Measurements from ENCODE around the gene GPATCH2.

- TF ChIP-seq, protein P1, sequence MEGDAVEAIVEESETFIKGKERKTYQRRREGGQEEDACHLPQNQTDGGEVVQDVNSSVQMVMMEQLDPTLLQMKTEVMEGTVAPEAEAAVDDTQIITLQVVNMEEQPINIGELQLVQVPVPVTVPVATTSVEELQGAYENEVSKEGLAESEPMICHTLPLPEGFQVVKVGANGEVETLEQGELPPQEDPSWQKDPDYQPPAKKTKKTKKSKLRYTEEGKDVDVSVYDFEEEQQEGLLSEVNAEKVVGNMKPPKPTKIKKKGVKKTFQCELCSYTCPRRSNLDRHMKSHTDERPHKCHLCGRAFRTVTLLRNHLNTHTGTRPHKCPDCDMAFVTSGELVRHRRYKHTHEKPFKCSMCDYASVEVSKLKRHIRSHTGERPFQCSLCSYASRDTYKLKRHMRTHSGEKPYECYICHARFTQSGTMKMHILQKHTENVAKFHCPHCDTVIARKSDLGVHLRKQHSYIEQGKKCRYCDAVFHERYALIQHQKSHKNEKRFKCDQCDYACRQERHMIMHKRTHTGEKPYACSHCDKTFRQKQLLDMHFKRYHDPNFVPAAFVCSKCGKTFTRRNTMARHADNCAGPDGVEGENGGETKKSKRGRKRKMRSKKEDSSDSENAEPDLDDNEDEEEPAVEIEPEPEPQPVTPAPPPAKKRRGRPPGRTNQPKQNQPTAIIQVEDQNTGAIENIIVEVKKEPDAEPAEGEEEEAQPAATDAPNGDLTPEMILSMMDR (conservative IDR thresholded peaks at IDR 0.05 in 1 of 2, IDR thresholded peaks at IDR 0.05 in 1 of 2; ENCODE audit: low read depth in 1 of 2, low read length in 2 of 2): no peak
- no peak for TF ChIP-seq EZH2 (IDR thresholded peaks at IDR 0.05; ENCODE audit: low read length, missing control alignments)
Observed at GRCh38 chr1:217553949-217554509, 76.9 kb downstream of the GPATCH2 start.

Measured in fibroblast of lung (primary cell).